ENCODE measurements around the gene KLK4.

Gene KLK4

DNA sequence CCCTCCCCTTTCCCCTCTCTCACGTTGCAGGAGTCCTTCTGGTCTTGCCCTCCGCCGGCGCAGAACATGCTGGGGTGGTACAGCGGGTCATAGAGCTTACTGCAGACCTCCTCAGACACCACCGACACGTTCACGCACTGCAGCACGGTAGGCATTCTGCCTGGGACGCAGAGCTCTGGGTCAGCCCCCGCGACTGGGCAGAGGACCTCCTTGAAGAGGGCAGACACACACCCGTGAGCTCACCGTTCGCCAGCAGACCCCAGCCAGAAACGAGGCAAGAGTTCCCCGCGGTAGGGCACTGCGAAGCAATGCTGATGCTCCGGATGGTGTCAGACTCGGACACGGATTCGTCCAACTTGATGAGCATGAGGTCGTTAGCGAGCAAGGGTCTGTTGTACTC, 2.9 kb downstream of the KLK4 start:
- Histone ChIP-seq H2AFZ (ENCODE audit: low read depth) (no peak overlapping the region), H3K4me3 (IDR thresholded peaks at IDR 0.05; ENCODE audit: insufficient read depth, low read depth, low read length) (no peak overlapping the region), H3K27ac (no peak overlapping the region), H3K4me2 (no peak overlapping the region), H3K4me1 (ENCODE audit: low read depth, poor library complexity, severe bottlenecking) (no peaks in the 10 kb centered on the region), H3K79me2 (ENCODE audit: insufficient read depth, low read depth) (no peaks in the 10 kb centered on the region), H4K20me1 (ENCODE audit: insufficient read depth) (no peaks in the 10 kb centered on the region), H3K36me3 (ENCODE audit: insufficient read depth) (no peaks in the 10 kb centered on the region), H3K27me3 (ENCODE audit: insufficient read depth, low read depth) (no peaks in the 10 kb centered on the region; the same call in 1 of the 2 replicates), H3K9ac (no peak overlapping the region)
- TF ChIP-seq, protein P1, sequence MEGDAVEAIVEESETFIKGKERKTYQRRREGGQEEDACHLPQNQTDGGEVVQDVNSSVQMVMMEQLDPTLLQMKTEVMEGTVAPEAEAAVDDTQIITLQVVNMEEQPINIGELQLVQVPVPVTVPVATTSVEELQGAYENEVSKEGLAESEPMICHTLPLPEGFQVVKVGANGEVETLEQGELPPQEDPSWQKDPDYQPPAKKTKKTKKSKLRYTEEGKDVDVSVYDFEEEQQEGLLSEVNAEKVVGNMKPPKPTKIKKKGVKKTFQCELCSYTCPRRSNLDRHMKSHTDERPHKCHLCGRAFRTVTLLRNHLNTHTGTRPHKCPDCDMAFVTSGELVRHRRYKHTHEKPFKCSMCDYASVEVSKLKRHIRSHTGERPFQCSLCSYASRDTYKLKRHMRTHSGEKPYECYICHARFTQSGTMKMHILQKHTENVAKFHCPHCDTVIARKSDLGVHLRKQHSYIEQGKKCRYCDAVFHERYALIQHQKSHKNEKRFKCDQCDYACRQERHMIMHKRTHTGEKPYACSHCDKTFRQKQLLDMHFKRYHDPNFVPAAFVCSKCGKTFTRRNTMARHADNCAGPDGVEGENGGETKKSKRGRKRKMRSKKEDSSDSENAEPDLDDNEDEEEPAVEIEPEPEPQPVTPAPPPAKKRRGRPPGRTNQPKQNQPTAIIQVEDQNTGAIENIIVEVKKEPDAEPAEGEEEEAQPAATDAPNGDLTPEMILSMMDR (conservative IDR thresholded peaks at IDR 0.05; ENCODE audit: low read depth, low read length), result no peak

DNA sequence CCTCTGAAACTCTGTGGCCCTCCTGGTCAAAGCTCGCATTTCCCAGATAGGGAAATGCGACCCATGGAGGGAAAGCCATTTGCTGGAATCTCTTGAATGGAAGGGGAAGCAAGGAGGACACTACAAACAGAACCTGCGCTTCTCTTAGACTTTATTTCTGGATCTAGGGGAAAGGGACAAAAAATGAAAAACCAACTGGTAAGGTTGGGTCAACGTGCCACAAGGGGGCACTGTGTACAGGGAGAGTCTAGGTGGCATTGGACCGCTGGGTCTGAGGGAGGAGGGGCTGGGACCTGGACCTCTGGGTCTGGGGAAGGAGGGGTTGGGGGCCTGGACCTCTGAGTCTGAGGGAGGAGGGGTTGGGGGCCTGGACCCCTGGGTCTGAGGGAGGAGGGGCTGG, 5.0 kb downstream of the KLK4 start:
- Histone ChIP-seq H3K9ac (no peak overlapping the region), H3K27ac (no peak overlapping the region), H3K79me2 (ENCODE audit: insufficient read depth, low read depth) (no peaks in the 10 kb centered on the region), H2AFZ (ENCODE audit: low read depth) (no peak overlapping the region), H3K27me3 (ENCODE audit: insufficient read depth, low read depth) (no peaks in the 10 kb centered on the region; the same call in 1 of the 2 replicates), H3K4me3 (IDR thresholded peaks at IDR 0.05; ENCODE audit: insufficient read depth, low read depth, low read length) (no peak overlapping the region), H3K36me3 (ENCODE audit: insufficient read depth) (no peaks in the 10 kb centered on the region), H3K4me2 (no peak overlapping the region), H3K4me1 (ENCODE audit: low read depth, poor library complexity, severe bottlenecking) (no peaks in the 10 kb centered on the region), H4K20me1 (ENCODE audit: insufficient read depth) (no peaks in the 10 kb centered on the region)
- TF ChIP-seq, protein P1 (conservative IDR thresholded peaks at IDR 0.05; ENCODE audit: low read depth, low read length), result peak; percentile 26; the same call in 1 of the 2 replicates

DNA sequence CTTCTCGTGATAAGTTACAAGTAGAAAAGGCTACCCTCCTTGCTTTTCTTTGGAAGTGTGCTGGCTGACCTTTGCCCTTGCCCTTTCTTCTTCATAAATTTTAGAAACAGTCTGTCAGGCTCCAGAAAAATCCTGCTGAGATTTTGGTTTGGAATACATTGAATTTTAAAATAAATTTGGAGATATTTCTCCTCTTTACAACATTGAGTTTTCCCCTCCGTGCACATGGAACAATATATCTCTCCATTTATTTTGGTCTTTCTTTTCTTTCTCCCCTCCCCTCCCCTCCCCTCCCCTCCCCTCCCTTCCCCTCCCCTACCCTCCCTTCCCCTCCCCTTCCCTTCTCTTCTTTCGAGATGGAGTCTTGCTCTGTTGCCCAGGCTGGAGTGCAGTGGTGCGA, 8.6 kb downstream of the KLK4 start:
- H3K9ac ChIP-seq, result no peak overlapping the region
- TF ChIP-seq, protein P1 (conservative IDR thresholded peaks at IDR 0.05; ENCODE audit: low read depth, low read length), result no peak
- no peaks in the 10 kb centered on the region for H3K36me3 ChIP-seq (ENCODE audit: insufficient read depth)
- H3K27me3 ChIP-seq (ENCODE audit: insufficient read depth, low read depth), result no peaks in the 10 kb centered on the region
- no peaks in the 10 kb centered on the region for H3K79me2 ChIP-seq (ENCODE audit: insufficient read depth, low read depth)
- no peak overlapping the region for H2AFZ ChIP-seq (ENCODE audit: low read depth)
- H3K4me3 ChIP-seq (IDR thresholded peaks at IDR 0.05; ENCODE audit: insufficient read depth, low read depth, low read length), result no peak overlapping the region
- no peak overlapping the region for H3K27ac ChIP-seq
- no peaks in the 10 kb centered on the region for H4K20me1 ChIP-seq (ENCODE audit: insufficient read depth)
- no peaks in the 10 kb centered on the region for H3K4me1 ChIP-seq (ENCODE audit: low read depth, poor library complexity, severe bottlenecking)
- no peak overlapping the region for H3K4me2 ChIP-seq

DNA sequence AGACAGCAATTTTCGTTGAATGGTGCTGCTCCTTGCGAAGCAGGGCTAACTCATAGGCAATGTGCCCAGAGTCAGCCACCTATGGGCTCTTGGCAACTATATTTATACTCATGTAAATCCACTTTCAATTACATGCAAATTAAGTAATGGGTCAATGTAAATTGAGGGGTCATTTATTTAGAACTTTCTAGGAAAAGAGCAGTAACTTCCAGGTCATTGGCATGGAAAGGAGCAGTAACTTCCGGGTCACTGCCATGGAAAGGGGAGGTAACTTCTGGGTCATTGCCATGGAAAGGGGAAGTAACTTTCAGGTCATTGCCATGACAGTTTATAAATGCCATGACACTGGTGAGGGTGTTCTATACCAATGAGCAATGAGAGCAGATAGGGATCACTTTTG, 11.6 kb downstream of the KLK4 start:
- TF ChIP-seq, protein P1 (conservative IDR thresholded peaks at IDR 0.05; ENCODE audit: low read depth, low read length), result no peak
- Histone ChIP-seq H3K9ac (no peak overlapping the region), H3K4me1 (ENCODE audit: low read depth, poor library complexity, severe bottlenecking) (no peaks in the 10 kb centered on the region)

More for the DNA sequence above, 11.6 kb downstream of the KLK4 start:
- no peaks in the 10 kb centered on the region for H3K79me2 ChIP-seq (ENCODE audit: insufficient read depth, low read depth)
- H3K4me3 ChIP-seq (IDR thresholded peaks at IDR 0.05; ENCODE audit: insufficient read depth, low read depth, low read length), result no peak overlapping the region
- H4K20me1 ChIP-seq (ENCODE audit: insufficient read depth), result no peaks in the 10 kb centered on the region
- no peaks in the 10 kb centered on the region for H3K36me3 ChIP-seq (ENCODE audit: insufficient read depth)
- H3K4me2 ChIP-seq, result no peak overlapping the region
- H3K27ac ChIP-seq, result no peak overlapping the region
- H3K27me3 ChIP-seq (ENCODE audit: insufficient read depth, low read depth), result no peaks in the 10 kb centered on the region; the same call in 1 of the 2 replicates
- H2AFZ ChIP-seq (ENCODE audit: low read depth), result no peak overlapping the region
